DOHH2 (cell line): ENCODE data around the gene SPINK7.

Experiments used
- EZH2phosphoT487 ChIP-seq: fragments of 200-600 bp; sonication (generic); IDR thresholded peaks from 2 replicates; pipeline ENCODE4 v1.6.1; 2017; ENCODE audit warnings: borderline replicate concordance, mild to moderate bottlenecking, antibody characterized with exemption, low read length, moderate library complexity, mixed read lengths
- TF ChIP-seq, protein P1 (sequence below): fragments of 200-600 bp; sonication (generic); IDR thresholded peaks from one replicate; pipeline ENCODE4 v1.5.1; 2014; ENCODE audit warnings: antibody characterized with exemption, mild to moderate bottlenecking, low read depth, low read length; ENCODE audit not compliant: poor library complexity, severe bottlenecking

DNA sequence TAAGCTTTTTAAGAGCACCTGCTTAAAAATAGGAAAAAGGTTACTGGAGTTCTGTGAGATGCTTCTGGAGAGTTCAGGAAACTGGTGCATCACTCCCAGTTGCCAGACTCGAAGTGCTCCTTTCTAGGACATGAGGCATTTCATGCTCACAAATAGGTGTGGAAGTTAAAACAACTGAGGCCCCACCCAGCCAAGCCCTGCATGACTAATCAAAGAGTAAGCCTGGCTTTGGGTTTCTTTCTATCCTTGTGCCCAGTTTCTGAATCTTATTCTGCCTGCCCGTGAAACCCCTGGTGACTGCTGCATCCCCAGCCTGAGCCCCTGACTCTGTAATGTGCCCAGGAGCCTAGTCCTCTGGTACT is 30.8 kb downstream of the SPINK7 start:
- TF ChIP-seq, protein P1, sequence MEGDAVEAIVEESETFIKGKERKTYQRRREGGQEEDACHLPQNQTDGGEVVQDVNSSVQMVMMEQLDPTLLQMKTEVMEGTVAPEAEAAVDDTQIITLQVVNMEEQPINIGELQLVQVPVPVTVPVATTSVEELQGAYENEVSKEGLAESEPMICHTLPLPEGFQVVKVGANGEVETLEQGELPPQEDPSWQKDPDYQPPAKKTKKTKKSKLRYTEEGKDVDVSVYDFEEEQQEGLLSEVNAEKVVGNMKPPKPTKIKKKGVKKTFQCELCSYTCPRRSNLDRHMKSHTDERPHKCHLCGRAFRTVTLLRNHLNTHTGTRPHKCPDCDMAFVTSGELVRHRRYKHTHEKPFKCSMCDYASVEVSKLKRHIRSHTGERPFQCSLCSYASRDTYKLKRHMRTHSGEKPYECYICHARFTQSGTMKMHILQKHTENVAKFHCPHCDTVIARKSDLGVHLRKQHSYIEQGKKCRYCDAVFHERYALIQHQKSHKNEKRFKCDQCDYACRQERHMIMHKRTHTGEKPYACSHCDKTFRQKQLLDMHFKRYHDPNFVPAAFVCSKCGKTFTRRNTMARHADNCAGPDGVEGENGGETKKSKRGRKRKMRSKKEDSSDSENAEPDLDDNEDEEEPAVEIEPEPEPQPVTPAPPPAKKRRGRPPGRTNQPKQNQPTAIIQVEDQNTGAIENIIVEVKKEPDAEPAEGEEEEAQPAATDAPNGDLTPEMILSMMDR, result no peak
- TF ChIP-seq EZH2phosphoT487, result no peak
